IPS-15b (cell line): ENCODE measurements around the gene PAGE4.

Experiments
- H3K27me3 ChIP-seq: one replicate; pipeline ENCODE4 v1.6.1; 2013; ENCODE audit warnings: low read length; ENCODE audit not compliant: control insufficient read depth, insufficient read depth
- H3K36me3 ChIP-seq: one replicate; pipeline ENCODE4 v1.6.1; 2013; ENCODE audit warnings: low read length; ENCODE audit not compliant: control insufficient read depth, insufficient read depth
- H3K4me1 ChIP-seq: one replicate; pipeline ENCODE4 v1.6.1; 2013; ENCODE audit warnings: mild to moderate bottlenecking, low read length; ENCODE audit not compliant: control insufficient read depth, insufficient read depth
- H3K4me3 ChIP-seq: one replicate; pipeline ENCODE4 v1.5.1; 2013; ENCODE audit warnings: low read depth, low read length
- H3K9ac ChIP-seq: one replicate; pipeline ENCODE4 v1.6.1; 2013; ENCODE audit warnings: low read depth, mild to moderate bottlenecking, low read length
- H3K9me3 ChIP-seq: one replicate; pipeline ENCODE4 v1.6.1; 2013; ENCODE audit warnings: mild to moderate bottlenecking, low read length; ENCODE audit not compliant: control insufficient read depth, insufficient read depth

The PAGE4 gene

DNA sequence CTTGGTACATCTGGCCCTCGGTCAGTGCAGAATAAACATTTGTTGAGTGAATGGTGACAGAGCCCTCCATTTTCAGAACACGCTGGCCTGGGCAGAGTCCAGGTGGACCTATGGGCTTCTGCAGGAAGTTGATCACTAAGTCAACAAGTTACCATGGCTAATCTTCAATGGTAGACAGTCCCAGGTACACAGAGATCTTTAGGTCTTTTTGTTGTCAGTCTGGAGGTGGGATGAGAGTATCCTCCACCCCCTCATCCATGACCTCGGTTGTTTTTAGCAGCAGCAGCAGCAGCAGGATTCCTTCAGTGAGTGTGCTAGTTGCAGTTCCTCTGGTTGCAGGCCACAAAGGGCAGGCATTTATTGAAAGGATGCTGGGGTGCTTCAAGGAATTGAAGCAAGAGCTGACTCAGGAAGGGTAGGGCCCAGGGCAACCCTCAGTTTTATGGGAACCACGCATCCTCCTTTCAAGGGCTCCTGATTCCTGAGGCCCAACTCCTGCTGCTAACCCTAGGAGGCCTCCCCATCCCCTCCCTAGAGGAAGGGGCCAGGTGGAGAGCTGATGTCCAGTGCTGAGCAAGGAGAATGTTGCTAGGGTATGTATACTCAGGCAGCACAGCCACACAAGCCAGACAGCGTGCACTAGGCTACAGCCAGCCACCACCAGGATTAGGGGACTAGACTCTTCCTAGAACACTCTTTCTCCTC, 48.4 kb downstream of the PAGE4 start:
- Histone ChIP-seq H3K9me3 (no peaks in the 10 kb centered on the region), H3K4me3 (no peak overlapping the region), H3K36me3 (no peaks in the 10 kb centered on the region), H3K9ac (no peak overlapping the region), H3K27me3 (peaks cover 24% of the 10 kb centered on the region), H3K4me1 (no peaks in the 10 kb centered on the region)

DNA sequence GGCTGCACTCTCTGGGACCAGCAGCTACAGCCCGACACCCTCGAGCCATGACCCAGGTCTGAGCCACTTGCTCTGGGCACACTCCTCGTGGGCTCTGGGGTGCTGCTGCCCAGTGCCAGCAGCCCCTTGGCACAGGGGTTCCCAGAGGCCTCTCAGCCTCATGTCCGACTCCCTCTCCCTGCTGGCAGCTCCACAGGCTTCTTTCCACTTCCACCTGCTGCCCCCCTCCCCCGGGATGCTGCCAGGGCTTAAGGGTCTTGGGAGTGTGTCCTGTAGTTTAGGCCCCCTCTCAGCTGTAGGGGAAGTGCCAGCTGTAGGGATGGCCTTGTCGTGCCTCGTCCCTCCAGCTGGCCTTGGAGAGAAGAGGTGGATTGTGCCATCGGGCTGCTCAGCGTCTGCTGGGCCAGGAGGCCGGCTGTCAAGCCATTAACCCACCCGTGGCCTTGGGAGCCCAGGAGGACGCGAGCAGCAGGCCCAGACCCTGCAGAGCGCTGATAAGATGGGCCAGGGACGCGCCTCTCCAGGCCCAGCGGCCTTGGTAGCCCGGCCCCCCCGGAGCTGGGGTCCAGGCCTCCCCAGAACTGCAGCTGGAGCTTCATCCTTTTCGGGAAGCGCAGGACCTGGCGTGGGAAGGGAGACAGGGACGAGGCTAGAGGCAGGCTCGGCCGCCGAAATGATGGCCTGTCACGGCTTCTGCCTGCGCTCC, 49.2 kb downstream of the PAGE4 start:
- H3K9me3 ChIP-seq = no peaks in the 10 kb centered on the region
- no peaks in the 10 kb centered on the region for H3K36me3 ChIP-seq
- no peak overlapping the region for H3K9ac ChIP-seq
- H3K4me3 ChIP-seq = peak overlapping the region; percentile 59
- peaks cover 24% of the 10 kb centered on the region for H3K27me3 ChIP-seq
- no peaks in the 10 kb centered on the region for H3K4me1 ChIP-seq

DNA sequence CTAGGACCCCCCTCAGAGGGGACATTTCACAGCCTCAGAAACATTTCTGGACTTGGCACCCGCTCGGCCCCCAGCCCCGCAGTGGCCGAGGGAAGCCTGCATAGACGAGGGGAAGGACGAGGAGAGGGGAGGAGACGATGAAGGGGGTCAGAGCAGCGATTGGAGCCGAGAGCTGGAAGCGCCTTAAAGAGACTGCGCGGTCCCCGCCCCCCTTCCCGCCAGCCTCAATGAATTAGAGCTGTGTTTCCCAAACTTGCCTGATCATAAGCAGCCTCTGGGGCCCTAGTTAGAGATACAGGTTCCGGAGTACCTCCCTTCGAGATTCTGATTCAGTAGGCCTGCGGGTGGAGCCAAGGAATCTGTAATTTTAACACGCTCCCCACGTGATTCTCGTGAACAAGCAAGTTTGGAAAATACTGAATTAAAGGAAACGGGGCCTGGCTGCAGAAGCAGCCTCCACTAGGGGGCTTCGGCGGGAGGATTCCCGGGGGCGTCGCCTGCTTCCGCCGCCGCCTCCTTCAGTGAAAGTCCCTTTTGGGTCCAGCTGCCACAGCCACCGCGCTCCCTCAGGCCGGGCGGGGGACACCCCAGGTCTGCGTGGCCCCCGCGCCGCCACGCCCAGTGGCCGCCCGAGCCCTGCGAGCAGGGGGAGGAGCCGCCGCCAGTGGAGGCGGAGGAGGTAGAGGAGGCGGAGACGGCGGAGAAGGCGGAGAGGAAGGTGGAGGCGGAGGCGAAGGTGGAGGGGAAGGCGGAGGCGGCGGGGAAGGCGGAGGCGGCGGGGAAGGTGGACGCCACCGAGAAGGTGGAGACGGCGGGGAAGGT, 49.9 kb downstream of the PAGE4 start, which contains the start of gene USP27X:
USP27X (plus strand) TSS at position 651 of the 822 bp plus-strand sequence. CDS start 824 bp downstream, outside the sequence.
- H3K4me1 ChIP-seq = no peaks in the 10 kb centered on the region
- no peaks in the 10 kb centered on the region for H3K9me3 ChIP-seq
- H3K4me3 ChIP-seq = peak within 1 kb of the TSS; percentile 59
- H3K9ac ChIP-seq = no peak within 1 kb of the TSS
- H3K36me3 ChIP-seq = no peaks in the 10 kb centered on the region
- H3K27me3 ChIP-seq = peaks cover 21% of the 10 kb centered on the region

DNA sequence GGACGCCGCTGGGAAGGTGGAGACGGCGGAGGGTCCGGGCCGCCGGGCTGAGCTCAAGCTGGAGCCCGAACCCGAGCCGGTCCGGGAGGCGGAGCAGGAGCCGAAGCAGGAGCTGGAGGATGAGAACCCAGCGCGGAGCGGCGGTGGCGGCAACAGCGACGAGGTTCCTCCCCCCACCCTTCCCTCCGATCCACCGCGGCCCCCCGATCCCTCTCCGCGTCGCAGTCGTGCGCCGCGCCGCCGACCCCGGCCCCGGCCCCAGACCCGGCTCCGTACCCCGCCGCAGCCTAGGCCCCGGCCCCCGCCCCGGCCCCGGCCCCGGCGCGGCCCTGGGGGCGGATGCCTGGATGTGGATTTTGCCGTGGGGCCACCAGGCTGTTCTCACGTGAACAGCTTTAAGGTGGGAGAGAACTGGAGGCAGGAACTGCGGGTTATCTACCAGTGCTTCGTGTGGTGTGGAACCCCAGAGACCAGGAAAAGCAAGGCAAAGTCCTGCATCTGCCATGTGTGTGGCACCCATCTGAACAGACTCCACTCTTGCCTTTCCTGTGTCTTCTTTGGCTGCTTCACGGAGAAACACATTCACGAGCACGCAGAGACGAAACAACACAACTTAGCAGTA, 50.7 kb downstream of the PAGE4 start:
- H3K9ac ChIP-seq = no peak overlapping the region
- peaks cover 21% of the 10 kb centered on the region for H3K27me3 ChIP-seq
- H3K4me3 ChIP-seq = peak overlapping the region; percentile 59
- H3K36me3 ChIP-seq = no peaks in the 10 kb centered on the region
- no peaks in the 10 kb centered on the region for H3K4me1 ChIP-seq
- no peaks in the 10 kb centered on the region for H3K9me3 ChIP-seq

DNA sequence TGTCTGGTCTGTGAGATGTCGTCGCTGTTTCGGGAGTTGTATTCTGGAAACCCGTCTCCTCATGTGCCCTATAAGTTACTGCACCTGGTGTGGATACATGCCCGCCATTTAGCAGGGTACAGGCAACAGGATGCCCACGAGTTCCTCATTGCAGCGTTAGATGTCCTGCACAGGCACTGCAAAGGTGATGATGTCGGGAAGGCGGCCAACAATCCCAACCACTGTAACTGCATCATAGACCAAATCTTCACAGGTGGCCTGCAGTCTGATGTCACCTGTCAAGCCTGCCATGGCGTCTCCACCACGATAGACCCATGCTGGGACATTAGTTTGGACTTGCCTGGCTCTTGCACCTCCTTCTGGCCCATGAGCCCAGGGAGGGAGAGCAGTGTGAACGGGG, 51.6 kb downstream of the PAGE4 start:
- Histone ChIP-seq H3K9ac (no peak overlapping the region), H3K36me3 (no peaks in the 10 kb centered on the region), H3K27me3 (peaks cover 19% of the 10 kb centered on the region), H3K4me3 (no peak overlapping the region), H3K4me1 (no peaks in the 10 kb centered on the region), H3K9me3 (no peaks in the 10 kb centered on the region)
